Heart left ventricle (tissue), 13 donors: ENCODE measurements around the gene LGR6.

Experiments
- POLR2A ChIP-seq, 2 donors: fragments of 450-650 bp; IDR thresholded peaks; one replicate each; pipeline ENCODE4 v1.6.1; 2017; ENCODE audit warnings: antibody characterized with exemption in 2 of 2, mild to moderate bottlenecking in 2 of 2, moderate library complexity in 2 of 2
- TF ChIP-seq, protein P1 (sequence below), 12 donors: fragments of 200-600 bp; sonication (generic) in 4 of 12; IDR thresholded peaks; one replicate each; pipeline versions ENCODE4 v1.5.0 to v1.8.0; 2018 to 2022; ENCODE audit warnings: antibody characterized with exemption in 12 of 12, mild to moderate bottlenecking in 5 of 12
- donor health status: ischemic (EF 13 %, LVEDD 7.1; RV severe dilation, severe dysfunction).
- donor health status: DM: no; HTN: yes; CAD: no.
- donor health status: DM: no; HTN: no; CAD: no.
- donor health status: ischemic (EF 25% LVEDD 6.9; RV normal size, moderate dysfunction).
- donor health status: ischemic (EF 25% LVEDD 5.7; RV mildly dilated, moderate dysfunction).
- donor health status: ischemic (EF 35%, LVEDD 5.7; RV mildly dilated, moderate dysfunction).
- donor health status: nonischemic (EF 11% LVEDD 7.7; RV severe dilation, severe dysfunction).
- donor health status: DM: yes; HTN: yes; CAD: no.
- donor health status: PGD.
- donor health status: ischemic (EF 29% LVEDD 5.4; RV normal size, mild dysfunction).
- donor health status: nonischemic (EF 23%, LVEDD 6.1; RV moderate dilation, normal function).

DNA sequence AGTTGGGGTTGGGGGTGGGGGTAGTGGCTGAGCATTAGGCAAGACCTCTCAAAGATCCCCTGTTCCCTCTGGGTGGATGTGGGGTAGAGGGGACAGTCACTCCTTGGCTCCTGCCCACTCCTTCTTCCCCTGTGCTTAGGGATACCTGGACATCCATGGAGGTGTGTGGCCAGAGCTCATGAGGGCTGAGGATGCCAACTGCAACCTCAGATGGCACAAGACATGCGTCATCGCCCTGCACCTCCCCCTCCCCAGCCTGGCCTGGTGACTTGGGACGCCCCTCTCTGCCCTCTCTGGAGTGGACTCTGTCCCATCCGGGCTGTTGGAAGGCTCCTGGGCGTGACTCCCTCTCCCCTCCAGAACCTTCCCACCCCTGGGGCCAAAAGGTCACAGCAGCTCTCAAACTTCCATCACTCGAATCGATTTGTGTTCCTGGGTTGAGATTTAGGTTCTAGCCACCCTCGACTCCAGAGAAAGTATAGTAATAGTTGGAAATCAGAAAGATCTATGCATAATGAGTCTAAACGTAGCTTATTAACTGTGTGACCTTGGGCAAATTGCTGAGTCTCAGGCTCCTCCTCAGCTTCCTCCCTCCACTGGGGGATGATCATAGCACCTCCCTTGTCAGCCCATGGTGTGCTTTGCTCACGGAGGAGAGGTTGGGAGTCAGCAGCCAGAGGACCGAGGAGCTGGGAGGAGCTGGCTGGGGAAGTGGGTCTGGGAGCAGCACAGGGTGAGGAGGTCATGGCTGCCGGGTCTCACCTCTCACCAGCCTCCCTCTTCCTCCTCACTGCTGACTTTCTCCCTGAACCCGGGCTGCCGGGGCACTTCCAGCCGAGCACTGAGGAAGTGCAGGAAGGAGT is 30.9 kb upstream of the LGR6 start:
- no peak for TF ChIP-seq POLR2A (IDR thresholded peaks at IDR 0.05)
- TF ChIP-seq, protein P1, sequence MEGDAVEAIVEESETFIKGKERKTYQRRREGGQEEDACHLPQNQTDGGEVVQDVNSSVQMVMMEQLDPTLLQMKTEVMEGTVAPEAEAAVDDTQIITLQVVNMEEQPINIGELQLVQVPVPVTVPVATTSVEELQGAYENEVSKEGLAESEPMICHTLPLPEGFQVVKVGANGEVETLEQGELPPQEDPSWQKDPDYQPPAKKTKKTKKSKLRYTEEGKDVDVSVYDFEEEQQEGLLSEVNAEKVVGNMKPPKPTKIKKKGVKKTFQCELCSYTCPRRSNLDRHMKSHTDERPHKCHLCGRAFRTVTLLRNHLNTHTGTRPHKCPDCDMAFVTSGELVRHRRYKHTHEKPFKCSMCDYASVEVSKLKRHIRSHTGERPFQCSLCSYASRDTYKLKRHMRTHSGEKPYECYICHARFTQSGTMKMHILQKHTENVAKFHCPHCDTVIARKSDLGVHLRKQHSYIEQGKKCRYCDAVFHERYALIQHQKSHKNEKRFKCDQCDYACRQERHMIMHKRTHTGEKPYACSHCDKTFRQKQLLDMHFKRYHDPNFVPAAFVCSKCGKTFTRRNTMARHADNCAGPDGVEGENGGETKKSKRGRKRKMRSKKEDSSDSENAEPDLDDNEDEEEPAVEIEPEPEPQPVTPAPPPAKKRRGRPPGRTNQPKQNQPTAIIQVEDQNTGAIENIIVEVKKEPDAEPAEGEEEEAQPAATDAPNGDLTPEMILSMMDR (IDR thresholded peaks at IDR 0.05): no peak
